RWPE2 (cell line): ENCODE data around the gene CHTF18.

Source experiments
- ATAC-seq: fragments of 200-7000 bp; cut with Tn5 transposase; 3 replicates; pipeline ENCODE4 v1.9.1; 2021; ENCODE audit warnings: low read depth
- DNase-seq: peaks from one replicate; pipeline ENCODE4 v3.0.0-alpha.2; 2020; ENCODE audit warnings: low spot score
- H3K27ac ChIP-seq: fragments of 450-650 bp; 2 replicates; pipeline ENCODE4 v1.5.1; 2017; ENCODE audit warnings: mild to moderate bottlenecking; ENCODE audit not compliant: poor library complexity, severe bottlenecking
- H3K27me3 ChIP-seq: fragments of 250-450 bp; sonication (Bioruptor Pico); 2 replicates; pipeline ENCODE4 v1.5.1; 2021; ENCODE audit warnings: mild to moderate bottlenecking, moderate library complexity; ENCODE audit not compliant: insufficient read depth, poor library complexity, severe bottlenecking
- H3K36me3 ChIP-seq: fragments of 250-450 bp; sonication (Bioruptor Pico); 2 replicates; pipeline ENCODE4 v1.5.1; 2020; ENCODE audit warnings: low read depth, mild to moderate bottlenecking, moderate library complexity
- H3K4me1 ChIP-seq: fragments of 250-450 bp; sonication (Bioruptor Pico); 2 replicates; pipeline ENCODE4 v1.5.1; 2021; ENCODE audit warnings: mild to moderate bottlenecking, moderate library complexity; ENCODE audit not compliant: insufficient read depth, poor library complexity, severe bottlenecking
- H3K4me3 ChIP-seq: fragments of 250-450 bp; sonication (Bioruptor Pico); 2 replicates; pipeline ENCODE4 v1.5.1; 2021; ENCODE audit warnings: mild to moderate bottlenecking, moderate library complexity; ENCODE audit not compliant: severe bottlenecking
- H3K9me3 ChIP-seq: fragments of 250-450 bp; sonication (Bioruptor Pico); 2 replicates; pipeline ENCODE4 v1.5.1; 2021; ENCODE audit warnings: mild to moderate bottlenecking, moderate library complexity; ENCODE audit not compliant: severe bottlenecking
- TF ChIP-seq, protein P1 (sequence below): fragments of 450-650 bp; IDR thresholded peaks from one replicate; pipeline ENCODE4 v1.5.1; 2017; ENCODE audit warnings: mild to moderate bottlenecking, moderate library complexity; ENCODE audit not compliant: poor library complexity, severe bottlenecking

Gene CHTF18

DNA sequence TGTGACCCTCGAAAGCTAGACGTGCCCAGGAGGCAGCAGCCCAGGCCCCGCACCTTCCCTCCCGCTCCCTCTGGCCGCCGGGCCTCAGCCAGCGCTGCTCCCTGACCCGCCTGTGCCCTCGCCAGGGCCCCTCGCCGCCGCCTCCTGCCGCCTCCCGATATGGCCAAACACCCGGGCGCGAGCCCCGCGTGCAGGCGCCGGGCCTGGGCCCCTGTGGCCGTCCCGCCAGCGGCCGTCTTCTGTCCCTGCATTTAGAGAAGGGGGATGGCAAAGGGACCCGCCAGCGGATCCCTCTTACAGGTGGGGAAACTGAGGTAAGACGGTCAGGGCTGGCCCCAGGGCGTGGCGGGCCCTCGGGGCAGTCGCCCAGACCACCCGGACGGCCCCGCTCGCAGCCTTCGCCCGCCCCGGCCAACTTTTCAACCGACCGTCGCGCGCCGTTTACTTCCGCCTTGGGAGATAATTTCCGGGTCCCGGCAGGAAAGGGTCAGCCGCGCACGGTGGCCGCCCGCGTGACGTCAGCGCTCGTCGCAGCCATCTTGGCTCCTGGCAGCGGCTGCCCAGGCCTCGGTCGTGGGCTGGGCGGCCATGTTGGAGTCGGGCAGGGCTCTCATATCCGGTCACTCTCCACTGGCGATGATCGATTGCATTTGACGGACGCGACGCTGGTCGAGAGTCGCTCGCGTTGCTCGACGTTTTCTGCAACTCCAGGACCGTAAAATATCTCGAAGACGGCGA, 19.1 kb downstream of the CHTF18 start:
- Histone ChIP-seq H3K9me3 (no peaks in the 10 kb centered on the region), H3K27ac (peak overlapping the region; percentile 51), H3K27me3 (peaks cover 29% of the 10 kb centered on the region), H3K4me3 (peak overlapping the region; percentile 56), H3K36me3 (no peaks in the 10 kb centered on the region), H3K4me1 (no peaks in the 10 kb centered on the region)
- peak; percentile 85 for ATAC-seq
- DNase-seq, result no peak
- TF ChIP-seq, protein P1, sequence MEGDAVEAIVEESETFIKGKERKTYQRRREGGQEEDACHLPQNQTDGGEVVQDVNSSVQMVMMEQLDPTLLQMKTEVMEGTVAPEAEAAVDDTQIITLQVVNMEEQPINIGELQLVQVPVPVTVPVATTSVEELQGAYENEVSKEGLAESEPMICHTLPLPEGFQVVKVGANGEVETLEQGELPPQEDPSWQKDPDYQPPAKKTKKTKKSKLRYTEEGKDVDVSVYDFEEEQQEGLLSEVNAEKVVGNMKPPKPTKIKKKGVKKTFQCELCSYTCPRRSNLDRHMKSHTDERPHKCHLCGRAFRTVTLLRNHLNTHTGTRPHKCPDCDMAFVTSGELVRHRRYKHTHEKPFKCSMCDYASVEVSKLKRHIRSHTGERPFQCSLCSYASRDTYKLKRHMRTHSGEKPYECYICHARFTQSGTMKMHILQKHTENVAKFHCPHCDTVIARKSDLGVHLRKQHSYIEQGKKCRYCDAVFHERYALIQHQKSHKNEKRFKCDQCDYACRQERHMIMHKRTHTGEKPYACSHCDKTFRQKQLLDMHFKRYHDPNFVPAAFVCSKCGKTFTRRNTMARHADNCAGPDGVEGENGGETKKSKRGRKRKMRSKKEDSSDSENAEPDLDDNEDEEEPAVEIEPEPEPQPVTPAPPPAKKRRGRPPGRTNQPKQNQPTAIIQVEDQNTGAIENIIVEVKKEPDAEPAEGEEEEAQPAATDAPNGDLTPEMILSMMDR, result no peak

DNA sequence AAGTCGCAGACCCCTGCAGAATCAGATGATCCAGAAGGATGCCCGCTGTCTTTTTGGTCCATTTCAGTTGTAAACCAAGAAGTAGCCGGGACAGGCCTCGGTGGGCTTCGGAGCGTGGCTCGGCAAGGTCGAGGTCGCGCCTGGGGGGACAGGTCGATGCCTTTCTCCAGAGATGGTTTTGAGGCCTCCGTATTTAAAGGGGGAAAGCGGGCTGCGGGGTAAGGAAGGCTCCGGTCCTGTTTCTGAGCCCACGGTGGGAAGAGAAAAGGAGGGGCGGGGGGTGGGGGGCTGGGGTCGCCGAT, 19.6 kb downstream of the CHTF18 start:
- no peaks in the 10 kb centered on the region for H3K36me3 ChIP-seq

DNA sequence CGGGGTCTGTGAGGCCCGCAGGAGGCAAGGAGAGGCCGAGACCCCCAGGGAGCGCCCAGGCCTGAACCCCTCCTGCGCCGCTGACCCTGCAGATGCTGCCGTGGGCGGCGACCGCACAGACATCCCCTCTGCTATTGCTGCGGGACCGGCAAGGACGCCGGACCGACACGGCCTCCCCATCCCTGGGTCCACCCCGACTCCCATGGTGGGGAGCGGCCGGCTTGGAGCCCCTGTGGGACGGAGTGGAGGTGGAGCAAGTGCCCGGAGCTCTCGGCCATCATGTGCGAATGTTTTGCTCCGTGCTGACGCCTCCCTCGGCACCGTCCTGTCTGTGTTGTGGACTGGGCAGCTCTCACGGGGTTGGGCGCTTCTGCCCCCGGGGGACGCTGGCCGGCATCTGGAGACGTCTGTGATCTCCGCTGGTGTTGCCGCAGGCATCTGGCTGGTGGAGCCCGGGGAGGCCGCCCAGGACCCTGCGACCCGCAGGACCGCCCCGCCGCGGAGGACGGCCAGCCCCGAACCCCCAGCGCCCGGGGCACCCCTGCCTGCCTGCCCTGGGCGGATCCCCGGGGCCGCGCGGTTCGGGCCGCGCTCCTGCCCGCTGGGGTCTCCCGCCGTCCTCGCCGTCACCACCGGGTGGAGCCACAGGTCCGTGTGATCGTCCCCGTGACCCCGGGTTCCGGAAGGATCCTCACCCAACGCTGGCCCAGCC, 24.9 kb downstream of the CHTF18 start:
- Histone ChIP-seq H3K9me3 (no peaks in the 10 kb centered on the region), H3K27ac (no peak overlapping the region), H3K4me1 (no peaks in the 10 kb centered on the region), H3K27me3 (peaks cover 40% of the 10 kb centered on the region), H3K4me3 (peak overlapping the region; percentile 3), H3K36me3 (no peaks in the 10 kb centered on the region)
- DNase-seq, result no peak
- TF ChIP-seq, protein P1, result peak; percentile 75
- peak; percentile 59; the same call in 2 of the 3 replicates for ATAC-seq

More for the DNA sequence above, 19.6 kb downstream of the CHTF18 start:
- DNase-seq (no peak), ATAC-seq (no peak)
- TF ChIP-seq, protein P1, result no peak
- H3K27me3 ChIP-seq, result peaks cover 29% of the 10 kb centered on the region
- peak overlapping the region; percentile 56 for H3K4me3 ChIP-seq
- H3K9me3 ChIP-seq, result no peaks in the 10 kb centered on the region
- no peaks in the 10 kb centered on the region for H3K4me1 ChIP-seq
- H3K27ac ChIP-seq, result no peak overlapping the region

DNA sequence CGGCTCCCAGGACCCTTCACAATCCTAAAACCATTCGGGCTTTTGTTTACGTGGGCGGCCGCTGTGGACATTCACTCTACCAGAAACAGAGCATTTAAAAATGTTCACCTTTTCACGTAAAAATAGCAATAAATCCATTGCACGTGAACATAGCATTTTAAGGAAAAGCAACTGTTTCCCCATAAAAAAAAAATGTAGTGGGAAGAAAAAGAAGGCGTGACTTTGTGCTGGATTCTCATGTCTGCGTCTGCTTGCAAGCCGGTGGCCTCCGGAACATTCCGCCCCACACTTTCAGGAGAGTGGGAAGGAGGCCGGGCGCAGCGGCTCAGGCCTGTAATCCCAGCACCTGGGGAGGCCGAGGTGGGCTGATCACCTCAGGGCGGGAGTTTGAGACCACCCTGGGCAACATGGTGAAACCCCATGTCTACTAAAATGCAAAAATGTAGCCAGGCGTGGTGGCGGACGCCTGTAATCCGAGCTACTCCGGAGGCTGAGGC, 25.5 kb downstream of the CHTF18 start:
- H3K27me3 ChIP-seq, result peaks cover 40% of the 10 kb centered on the region
- H3K36me3 ChIP-seq, result no peaks in the 10 kb centered on the region
- DNase-seq (no peak), ATAC-seq (no peak)
- no peak overlapping the region for H3K4me3 ChIP-seq
- H3K9me3 ChIP-seq, result no peaks in the 10 kb centered on the region
- H3K27ac ChIP-seq, result no peak overlapping the region
- TF ChIP-seq, protein P1, result peak; percentile 52
- no peaks in the 10 kb centered on the region for H3K4me1 ChIP-seq

DNA sequence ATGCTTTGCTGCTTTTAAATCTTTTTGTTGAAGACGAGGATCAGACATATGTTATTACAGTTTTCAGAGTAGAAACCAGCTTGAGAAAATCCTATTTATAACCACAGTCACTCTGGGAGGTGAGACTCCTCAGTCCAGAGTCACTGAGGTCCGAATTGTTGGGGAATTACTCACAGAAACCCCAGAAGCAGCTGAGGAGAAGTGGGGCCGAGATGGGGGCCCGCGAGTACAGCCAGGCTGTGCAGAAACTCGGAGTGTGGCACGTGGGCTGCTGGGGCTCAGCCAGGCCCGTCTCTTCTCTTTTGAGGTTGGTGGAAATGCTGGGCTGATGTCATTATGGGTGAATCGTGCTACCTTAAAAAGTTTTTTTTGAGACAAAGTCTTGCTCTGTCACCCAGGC, 26.6 kb downstream of the CHTF18 start:
- no peaks in the 10 kb centered on the region for H3K4me1 ChIP-seq
- H3K27ac ChIP-seq, result no peak overlapping the region
- TF ChIP-seq, protein P1, result no peak
- H3K36me3 ChIP-seq, result no peaks in the 10 kb centered on the region
- H3K27me3 ChIP-seq, result peaks cover 40% of the 10 kb centered on the region
- H3K9me3 ChIP-seq, result no peaks in the 10 kb centered on the region
- DNase-seq (no peak), ATAC-seq (no peak)
- H3K4me3 ChIP-seq, result no peak overlapping the region
